Hematopoietic multipotent progenitor cell (in vitro differentiated cells): ENCODE data around the gene DUS2. TPM values are rescaled to one million over a fixed set of nuclear protein-coding genes. Genes with fewer than 3 reads are reported as not detected.
A peak's percentile ranks its signal among the peaks of the same experiment; 100 is the strongest.

Experiments
- DNase-seq, 3 donors: peaks; one replicate each; pipeline ENCODE4 v3.0.0-alpha.2; 2011 to 2015; ENCODE audit warnings: low read depth in 2 of 3, low spot score in 2 of 3
- total RNA-seq: library from RNA; depleted of rRNA; stranded (reverse); fragments of >200 nt; gene quantifications from one replicate; pipeline ENCODE4 v1.2.3, GENCODE V29; 2012

DUS2 gene
- 15.1 TPM for total RNA-seq

GRCh38 chr16:68022728-68023537, at the start of gene DUS2, which contains the start of gene DDX28:
Gene DUS2 (plus strand): TSS chr16:68023284. CDS start chr16:68038024, 14,740 bp downstream.
Gene DDX28 (minus strand): TSS chr16:68023232. CDS start chr16:68023202, 30 bp downstream.
- DNase-seq: peak; percentile 92 to 97 (median 95)

- DNase-seq: no peak
Measured at GRCh38 chr16:67975321-67976105, 47.6 kb upstream of the DUS2 start.

GRCh38 chr16:67976205-67976604, 46.9 kb upstream of the DUS2 start:
- no peak for DNase-seq

GRCh38 chr16:67977005-67977404, 46.1 kb upstream of the DUS2 start:
- DNase-seq: no peak

- no peak for DNase-seq
Measured at GRCh38 chr16:67977469-67978227, 45.4 kb upstream of the DUS2 start.

- peak in 2 of 3 donors; percentile 49 to 53 for DNase-seq
Measured at GRCh38 chr16:67979955-67980678, 43.0 kb upstream of the DUS2 start, which contains the start of gene DPEP3. Gene DPEP3 (minus strand): TSS chr16:67980499. CDS start chr16:67980380, 119 bp downstream.

GRCh38 chr16:67982011-67982696, 40.9 kb upstream of the DUS2 start:
- no peak for DNase-seq

- DNase-seq: no peak
Measured at GRCh38 chr16:67986949-67987348, 36.1 kb upstream of the DUS2 start.

GRCh38 chr16:67987460-67988160, 35.5 kb upstream of the DUS2 start:
- no peak for DNase-seq

GRCh38 chr16:67988675-67989074, 34.4 kb upstream of the DUS2 start:
- no peak for DNase-seq

GRCh38 chr16:67989322-67990017, 33.6 kb upstream of the DUS2 start:
- no peak for DNase-seq

- no peak for DNase-seq
Measured at GRCh38 chr16:67990018-67990386, 33.1 kb upstream of the DUS2 start.

GRCh38 chr16:67992661-67993206, 30.4 kb upstream of the DUS2 start:
- DNase-seq: no peak

GRCh38 chr16:67993207-67994039, 29.7 kb upstream of the DUS2 start:
- peak; percentile 74 to 88 (median 85) for DNase-seq

- peak in 1 of 3 donors; percentile 51 for DNase-seq
Measured at GRCh38 chr16:67994040-67994408, 29.1 kb upstream of the DUS2 start.

GRCh38 chr16:67995423-67995822, 27.7 kb upstream of the DUS2 start:
- no peak for DNase-seq

- no peak for DNase-seq
Measured at GRCh38 chr16:67996666-67997065, 26.4 kb upstream of the DUS2 start.
